GM19239 (cell line): ENCODE data around the gene CSNK1G1.

Experiments
- DNase-seq: peaks from one replicate; pipeline ENCODE4 v3.0.0; 2011; ENCODE audit warnings: low spot score; ENCODE audit not compliant: insufficient read length
- FAIRE-seq: peaks from 2 replicates; lab custom pipeline; 2011; peaks lifted over from hg19 to GRCh38; lab: Jason Lieb, UNC

The CSNK1G1 gene

DNA sequence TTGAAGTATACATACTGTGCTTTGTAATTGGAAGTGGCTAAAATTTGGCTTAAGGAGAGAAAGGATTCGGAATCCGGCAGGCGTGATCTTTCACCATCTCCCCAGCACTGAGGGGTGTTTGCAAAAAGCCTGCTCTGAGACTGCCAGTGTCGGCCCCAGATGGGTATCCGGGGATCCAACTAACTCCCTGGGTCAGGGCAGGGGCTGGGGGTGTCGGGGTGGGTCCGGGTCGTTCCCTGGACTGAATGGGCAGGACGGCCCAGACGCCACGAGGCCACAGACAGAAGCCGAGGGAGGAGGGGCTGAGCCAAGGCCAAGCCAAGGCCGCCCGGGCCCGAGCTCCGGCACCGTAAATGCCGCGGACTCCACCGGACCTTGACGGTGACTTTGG, 193.5 kb downstream of the CSNK1G1 start:
- no peak for DNase-seq
- peak; percentile 14 for FAIRE-seq

DNA sequence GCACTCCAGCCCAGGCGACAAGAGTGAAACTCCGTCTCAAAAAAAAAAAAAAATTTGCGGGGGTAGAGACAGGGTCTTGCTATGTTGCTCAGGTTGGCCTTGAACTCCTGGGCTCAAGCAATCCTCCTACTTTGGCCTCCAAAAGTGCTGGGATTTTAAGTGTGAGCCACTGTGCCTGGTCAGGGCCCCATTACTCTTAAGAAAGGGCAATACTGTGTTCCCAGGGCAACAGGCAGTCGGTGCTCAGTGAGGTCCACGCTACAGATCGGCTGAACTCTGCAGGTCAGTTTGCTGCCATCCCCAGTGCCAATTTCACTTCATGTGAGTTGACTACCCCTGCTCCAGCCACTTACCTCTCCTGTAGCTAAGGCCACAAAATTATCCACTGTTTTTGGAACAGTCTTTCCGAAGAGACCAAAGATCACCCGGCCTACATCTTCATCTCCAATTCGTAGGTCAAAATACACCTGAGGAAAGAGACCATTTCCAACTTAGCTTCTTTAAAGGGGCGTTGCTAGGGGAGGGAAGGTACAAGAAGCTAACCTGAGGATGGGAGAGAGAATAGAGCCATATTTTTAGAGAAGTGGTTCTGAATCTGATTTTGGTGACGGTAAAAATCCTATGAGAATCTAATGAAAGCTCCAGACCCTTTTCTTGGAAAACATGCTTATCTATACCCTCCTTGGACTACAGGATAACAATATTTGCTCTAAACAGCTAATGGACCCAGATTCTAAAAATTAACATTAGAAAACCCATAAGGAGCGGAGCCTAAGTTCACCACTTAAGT, 194.1 kb downstream of the CSNK1G1 start:
- FAIRE-seq (no peak), DNase-seq (no peak)

DNA sequence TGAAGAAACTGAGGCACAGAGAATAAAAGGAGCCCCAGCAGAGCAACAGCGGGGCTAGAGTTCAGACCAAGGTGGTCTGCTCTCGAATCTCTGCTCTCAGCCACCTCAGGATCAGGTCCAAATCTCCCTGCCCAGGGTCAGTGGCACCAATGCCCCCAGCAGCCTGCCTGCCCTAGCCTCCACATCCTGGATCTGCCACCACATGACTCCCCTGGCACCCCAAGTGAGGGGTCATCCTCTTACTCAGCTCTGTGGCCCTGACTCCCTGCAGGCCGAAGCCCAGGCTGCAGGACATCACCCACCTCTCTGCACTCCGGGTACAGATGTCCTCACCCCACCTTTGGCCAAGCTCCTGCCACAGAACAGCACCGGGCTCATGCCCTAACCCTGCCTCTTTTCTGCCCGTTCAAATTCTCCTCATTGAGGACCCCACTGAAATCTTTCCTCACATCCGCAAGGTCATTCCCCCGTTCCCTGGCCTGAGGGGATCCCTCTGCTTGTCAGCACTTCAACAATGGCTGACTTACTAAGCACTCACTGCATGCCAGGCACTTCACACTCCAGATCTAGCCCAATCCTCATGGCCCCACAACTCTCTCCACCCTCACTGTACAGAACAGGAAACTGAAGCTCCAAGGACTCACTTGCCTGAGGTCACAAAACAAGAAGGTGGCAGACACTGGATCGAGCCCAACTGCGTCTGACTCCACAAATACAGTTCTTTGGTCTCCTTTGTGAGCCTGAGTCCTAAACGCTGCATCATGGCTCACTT, 197.4 kb downstream of the CSNK1G1 start:
- FAIRE-seq = no peak
- DNase-seq = no peak

DNA sequence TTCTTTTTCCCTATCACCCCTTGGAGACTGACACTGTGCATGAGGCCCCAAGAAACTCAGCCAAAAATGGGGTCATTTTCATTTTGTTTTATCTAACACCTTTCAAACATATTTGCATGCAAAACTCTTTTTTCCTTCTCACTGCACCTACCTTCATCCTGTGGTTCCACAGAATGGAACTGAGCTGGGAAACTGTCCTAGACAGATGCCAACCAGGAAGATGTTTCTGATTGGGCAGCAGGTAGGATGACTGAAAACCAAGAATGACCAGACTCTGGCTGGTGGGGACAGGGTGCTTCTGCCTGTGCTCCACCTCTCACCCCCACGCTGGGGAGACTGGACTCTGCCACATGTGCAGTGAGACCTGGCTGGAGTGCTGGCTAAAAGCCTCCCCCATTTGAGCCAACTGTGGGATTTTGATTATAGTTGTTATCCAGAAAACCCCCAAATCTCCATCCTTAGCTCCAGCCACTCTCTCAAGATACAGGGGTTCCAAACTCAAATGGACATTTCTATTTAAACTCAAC, 198.3 kb downstream of the CSNK1G1 start:
- FAIRE-seq (no peak), DNase-seq (no peak)

DNA sequence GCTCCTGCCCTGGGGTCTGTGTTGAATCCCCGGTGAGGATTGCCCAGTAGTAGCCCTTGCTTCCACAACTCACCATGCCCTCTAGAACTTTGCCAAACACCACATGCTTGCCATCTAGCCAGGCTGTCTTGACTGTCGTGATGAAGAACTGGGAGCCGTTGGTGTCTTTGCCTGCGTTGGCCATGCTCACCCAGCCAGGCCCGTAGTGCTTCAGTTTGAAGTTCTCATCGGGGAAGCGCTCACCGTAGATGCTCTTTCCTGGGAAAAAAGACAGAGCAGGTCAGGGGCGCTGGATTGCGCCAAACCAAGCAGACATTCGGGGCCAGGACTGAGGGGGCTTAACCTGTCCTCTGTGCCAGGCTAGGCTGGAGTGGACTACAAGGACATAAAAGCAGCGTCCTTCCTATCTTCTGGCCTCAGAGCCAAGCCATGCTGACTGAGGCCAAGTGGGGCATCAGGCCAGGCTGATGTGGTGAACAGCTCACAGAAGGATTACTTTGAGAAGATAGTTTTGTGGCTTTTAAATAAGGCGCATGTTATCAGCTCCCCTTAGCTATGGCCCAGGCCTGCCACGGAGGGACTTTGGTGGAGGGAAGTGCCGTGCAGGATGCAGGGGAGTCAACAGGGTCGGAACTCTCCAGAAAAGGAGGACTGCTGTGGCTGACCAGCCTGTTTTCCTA, 199.2 kb downstream of the CSNK1G1 start:
- no peak for DNase-seq
- no peak for FAIRE-seq

DNA sequence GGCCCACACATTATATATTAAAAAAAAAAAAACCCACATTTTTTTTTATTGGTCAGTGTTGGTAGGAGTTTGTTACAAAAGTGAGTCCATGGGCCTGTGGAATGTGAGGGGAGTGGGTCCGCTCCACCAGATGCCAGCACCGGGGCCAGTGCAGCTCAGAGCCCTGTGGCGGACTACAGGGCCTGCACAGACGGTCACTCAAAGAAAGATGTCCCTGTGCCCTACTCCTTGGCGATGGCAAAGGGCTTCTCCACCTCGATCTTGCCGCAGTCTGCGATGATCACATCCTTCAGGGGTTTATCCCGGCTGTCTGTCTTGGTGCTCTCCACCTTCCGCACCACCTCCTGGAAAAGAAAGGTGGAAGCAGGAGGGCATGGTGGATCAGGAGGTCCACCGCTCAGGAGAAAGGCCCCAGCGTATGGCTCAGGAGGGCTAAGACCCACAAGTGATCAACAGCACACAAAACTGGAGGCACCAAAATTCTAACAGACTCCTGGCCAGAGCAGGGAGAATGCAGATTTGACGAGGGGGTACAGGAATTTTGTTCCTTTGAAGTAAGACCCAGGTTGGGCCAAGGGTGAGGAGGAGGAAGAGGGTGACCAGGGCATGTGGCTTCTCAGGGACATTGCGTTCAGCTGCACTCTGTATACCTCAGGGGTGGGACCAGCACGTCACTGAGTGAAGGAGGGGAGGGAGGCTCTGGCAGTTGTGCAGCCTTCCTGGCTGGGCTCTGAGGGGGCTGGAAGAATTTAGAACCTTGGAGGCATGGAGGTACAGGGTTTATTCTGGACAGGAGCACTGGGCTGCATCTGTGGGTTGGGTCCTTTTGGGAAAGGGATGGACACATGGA, 199.9 kb downstream of the CSNK1G1 start:
- FAIRE-seq (no peak), DNase-seq (no peak)

DNA sequence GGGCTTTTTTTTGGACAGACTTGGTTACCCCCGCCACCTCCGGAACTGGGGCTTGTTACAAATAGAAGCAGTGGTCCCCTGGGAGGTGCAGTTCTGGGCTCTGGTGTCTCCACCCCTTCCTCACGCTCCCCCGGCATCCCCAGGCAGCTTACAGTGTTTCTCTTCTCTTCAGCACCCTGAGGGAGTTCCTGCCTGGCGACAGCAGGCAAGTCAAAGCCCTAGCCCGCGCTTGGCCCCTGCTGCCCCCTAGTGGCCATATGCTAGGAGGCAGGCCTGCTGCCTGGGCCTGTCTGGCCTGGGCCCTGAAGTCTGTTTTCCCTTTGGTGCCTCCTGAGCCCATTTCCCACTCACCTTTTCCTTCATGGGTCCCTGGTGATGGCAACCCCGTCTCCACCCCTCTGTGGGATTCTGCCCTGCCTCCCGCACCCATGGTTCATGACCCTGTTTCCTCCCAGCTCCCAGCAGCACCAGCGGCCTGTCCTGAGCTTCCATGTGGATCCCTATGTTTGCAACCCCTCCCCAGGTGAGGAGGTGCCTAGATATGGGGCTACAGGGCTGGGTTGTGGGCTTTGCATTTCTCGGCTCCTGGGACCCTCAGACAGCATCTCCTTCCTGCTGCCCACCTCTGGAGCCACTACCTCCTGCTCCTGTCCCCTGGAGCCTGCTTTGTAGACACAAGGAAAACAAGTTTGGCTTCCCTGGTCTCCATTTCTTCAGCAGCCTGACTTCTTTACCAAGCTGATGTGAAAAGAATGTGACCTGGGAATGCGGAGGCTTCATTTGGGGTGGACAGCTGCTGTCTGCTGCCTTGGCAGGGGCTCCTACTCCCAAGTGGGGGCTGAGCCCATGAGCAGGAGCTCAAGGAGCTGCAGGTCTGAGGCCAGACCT, 202.2 kb downstream of the CSNK1G1 start:
- FAIRE-seq (peak; percentile 87), DNase-seq (peak; percentile 89)

DNA sequence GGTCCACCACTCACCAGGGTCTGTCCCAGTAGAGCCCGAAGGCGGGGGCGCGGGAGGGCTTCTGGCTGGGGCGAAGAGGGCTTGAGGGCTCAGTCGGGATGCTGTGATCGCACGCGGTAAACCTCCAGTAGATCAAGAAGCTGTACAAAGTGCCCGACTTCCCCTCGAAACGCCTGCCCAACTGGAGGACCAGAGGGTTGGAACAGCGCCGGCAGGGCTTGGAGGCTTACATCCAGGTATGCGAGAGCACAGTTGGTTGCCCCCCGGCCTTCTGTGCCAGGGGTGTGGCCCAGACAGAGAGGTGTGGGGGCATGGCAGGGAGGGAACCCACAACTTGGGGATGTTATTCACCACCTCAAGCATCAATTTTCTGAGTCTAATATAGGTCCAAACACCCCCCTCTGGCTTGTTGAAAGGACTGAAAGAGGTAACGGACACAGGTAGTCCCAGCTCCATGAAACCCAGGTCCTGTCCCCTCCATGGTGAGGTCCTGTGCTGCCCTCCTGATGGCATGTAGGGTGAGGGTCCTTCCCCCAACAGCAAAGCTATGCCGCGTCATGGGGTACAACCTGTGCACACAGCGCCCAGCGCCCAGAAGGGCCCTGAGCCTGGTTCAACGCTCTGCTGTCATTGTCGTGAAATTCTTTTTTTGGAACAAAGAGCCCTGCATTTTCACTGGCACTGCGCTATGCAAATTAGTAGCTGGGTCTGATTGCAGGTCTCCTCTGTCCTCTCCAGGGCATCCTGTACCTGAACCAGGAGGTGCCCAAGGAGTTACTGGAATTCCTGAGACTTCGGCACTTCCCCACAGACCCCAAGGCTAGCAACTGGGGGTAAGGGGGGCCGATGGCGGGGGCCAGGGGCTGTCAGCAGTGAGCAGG, 203.2 kb downstream of the CSNK1G1 start:
- DNase-seq (peak; percentile 32), FAIRE-seq (peak; percentile 37)

DNA sequence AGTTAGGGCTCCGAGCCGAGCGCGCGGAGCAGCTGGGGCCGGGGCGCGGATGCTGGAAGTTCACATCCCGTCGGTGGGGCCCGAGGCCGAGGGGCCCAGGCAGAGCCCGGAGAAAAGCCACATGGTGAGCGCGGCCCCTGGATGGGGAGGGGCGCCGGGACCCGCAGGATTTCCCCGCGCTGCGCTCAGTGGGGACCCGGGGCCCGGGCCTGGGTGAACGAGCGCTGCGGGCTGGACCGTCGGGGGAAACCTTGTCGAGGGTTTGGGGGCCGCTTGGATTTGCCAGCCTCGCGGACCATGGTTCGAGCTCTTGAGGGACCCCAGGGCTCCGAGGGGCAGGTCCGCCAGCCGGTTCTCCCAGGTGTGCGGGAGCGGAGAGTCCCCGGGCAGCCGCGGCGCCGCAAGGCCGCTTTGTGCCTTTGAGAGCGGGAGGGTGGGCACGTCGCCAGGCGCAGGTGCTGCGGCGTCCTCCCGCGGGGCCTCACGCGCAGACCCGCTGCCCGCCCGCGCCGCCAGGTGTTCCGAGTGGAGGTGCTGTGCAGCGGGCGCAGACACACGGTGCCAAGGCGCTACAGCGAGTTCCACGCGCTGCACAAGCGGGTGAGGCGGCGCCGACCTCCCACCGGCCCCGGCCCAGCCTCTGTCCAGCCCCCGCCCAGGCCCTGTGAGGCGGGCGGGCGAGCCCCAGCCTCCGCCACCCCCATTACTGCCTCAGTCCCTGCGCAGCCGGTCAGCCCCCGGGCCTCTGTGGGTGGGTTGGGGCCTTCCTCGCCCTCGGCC, 204.1 kb downstream of the CSNK1G1 start, which contains the start of gene SNX22:
SNX22 (plus strand) TSS at position 5 of the 780 bp plus-strand sequence; CDS start at position 50, 45 bp downstream.
- FAIRE-seq (no peak), DNase-seq (peak; percentile 24)

DNA sequence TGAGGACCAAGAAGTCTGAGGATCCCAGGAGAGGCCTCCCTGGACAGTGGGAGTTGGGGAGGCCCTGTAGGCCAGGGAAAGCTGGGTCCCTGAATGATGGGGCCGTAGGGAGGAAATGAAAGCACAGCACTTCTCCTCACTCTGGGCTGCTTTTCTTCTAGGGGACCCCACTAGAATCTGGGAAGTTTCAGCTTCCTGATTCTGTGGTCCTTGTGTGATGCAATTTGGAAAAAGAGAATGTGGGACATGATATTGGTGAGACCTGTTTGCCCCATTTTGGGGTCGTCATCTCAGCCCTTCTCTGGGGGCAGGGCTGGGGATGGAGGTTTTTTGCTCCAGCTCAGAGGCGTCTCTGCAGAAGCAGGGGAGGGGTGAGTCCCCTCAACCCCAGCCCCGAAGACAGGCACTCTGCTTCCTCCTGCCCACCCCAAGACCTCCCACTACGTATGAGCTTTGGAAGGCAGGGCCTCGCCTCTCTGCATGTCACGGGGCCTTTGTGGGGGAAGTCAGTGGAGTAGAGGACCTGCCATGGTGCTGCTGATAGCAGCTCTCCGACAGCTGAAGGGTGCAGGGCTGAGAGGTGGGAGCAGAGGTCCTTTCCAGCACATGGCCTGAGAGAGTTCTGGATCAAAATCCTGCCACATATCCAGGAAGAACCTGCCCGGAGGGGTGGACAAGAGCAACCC, 205.9 kb downstream of the CSNK1G1 start:
- FAIRE-seq (no peak), DNase-seq (no peak)

DNA sequence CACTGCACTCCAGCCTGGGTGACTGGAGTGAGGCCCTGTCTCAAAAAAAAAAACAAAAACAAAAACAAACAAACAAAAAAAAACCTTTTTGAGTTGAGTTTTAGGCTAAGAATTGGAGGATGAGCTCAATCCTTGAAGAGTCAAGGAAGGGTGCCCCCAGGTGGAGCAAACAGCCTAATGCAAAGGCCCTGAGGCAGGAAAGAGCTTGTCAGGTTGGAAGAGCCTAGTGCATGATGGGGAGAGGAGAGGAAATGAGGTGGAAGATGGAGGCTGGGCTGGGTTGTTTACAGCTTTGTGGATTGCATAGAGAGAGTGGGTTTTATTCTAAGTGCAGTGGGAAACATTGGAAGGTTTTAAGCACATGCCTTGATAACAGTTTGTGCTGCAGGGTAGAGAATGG, 206.5 kb downstream of the CSNK1G1 start:
- FAIRE-seq (peak; percentile 70), DNase-seq (no peak)

DNA sequence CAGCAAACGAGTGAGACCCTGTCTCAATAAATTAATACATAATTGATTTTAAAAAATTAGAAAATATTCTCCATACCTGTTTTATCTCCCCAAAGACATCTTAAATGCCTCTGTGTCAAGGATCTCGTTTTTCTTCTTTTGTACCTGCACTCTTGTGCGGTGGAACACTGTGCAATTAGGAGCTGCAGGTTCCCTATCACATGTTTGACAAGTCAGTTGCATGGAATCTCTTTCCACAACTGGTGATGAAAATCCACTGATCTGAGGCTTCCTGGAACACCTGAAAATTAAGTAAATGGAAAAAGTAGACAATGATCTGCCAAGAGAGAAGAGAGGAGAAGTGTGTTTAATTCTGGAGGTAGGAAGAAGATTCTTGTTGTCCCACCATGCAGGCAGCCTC, 207.4 kb downstream of the CSNK1G1 start:
- FAIRE-seq = no peak
- no peak for DNase-seq

DNA sequence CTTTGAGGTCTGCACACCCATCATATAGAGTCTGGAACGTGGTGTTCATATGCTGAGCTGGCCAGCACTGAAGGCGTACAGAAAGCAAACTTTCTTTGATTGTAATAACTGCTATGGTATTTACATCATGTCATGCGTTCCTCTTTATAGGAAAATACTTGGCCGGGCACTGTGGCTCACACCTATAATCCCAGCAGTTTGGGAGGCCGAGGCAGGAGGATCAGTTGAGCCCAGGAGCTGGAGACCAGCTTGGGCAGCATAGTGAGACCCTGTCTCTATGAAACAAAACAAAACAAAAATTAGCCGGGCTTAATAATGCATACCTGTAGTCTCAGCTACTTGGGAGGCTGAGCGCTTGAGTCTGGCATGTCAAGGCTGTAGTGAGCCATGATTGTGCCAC, 207.8 kb downstream of the CSNK1G1 start:
- no peak for DNase-seq
- FAIRE-seq = no peak

DNA sequence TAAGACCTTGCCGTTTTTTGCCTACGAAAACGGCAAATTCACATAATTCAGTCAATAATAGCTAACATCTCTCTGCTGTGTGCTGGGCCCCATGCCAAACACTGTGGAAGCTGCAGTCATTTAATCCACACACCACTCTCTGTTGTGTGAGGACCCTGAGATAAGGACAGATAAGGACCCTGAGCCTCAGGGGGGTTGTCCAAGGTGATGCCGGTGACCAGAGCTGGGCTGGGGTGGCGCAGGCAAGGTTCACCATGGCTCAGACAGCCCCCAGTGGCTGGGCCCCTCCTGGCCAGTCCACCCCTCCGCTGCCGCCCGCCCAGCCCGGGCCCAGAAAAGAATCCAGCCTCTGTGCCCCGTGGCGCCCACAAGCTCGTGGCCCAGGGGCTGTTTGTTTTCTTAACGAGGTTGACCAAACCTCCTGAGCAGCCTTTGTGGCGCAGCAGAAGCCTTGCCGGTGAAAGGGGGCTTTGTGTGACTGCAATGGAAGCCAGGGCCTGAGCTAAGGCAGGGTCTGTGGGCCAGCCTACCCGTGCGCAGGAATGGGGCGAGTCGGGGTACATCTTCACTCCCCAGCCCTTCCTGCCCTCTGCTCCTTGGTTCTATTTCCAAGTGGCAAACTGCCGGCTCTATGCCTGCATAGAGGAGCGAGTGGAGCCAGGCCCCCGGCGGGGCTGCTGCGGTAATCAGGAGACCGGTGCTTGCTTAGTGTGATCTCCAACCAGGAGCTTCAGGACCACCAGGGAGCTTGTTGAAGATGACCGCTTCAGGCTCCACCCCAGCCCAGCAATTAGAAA, 208.9 kb downstream of the CSNK1G1 start:
- FAIRE-seq (no peak), DNase-seq (no peak)

DNA sequence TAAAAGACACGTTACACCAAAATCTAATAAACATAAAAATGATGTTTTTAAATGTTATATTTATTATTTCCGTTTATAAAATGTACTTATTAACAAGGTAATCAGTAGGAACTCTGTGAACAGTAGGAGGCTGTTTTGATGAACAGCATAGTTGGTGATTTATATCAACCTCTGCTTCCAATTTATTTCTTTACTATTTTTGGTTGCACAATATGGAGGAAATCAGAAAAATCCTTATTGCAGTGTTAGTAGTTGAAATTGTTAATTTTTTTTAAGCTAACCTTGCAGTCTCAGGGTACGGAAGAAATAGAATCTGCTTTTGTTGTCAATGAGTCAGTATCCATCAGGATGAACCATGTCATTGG, 209.5 kb downstream of the CSNK1G1 start:
- FAIRE-seq = no peak

DNA sequence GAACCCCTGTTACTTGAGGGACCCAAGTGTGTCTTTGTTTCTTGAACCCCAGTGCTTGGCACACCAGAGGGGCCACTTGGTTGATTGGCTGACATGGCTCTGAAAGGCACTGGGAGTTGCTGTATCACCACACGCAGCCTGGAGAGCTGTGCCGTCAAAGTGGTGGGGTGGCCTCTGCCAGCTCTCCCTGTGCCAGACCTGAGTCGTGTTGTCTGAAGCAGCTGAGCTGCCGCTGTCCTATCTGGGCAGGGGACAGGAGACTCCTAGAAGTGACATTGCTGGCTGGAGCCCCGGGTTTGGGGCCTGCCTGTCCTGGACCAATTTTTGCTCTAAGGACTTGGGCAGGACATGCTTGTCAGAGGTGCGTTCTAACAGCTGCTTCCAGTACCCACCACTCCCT, 209.9 kb downstream of the CSNK1G1 start:
- DNase-seq (no peak), FAIRE-seq (no peak)

More for the DNA sequence above, 209.5 kb downstream of the CSNK1G1 start:
- DNase-seq = no peak
